Fibroblast of upper back skin (primary cell): Measurements from ENCODE around the gene PIAS4.
A peak's percentile ranks its signal among the peaks of the same experiment; 100 is the strongest.
"Not testable (repeated sequence)": the region's sequence is repeated elsewhere in the genome, so short reads cannot be mapped to it uniquely, and the experiment has no call there.

Experiments
- DNase-seq: peaks from one replicate; pipeline ENCODE4 v3.0.0-alpha.2; 2013

The PIAS4 gene

GRCh38 chr19:3998667-3999412 lies 8.7 kb upstream of the PIAS4 start:
- DNase-seq = not testable (repeated sequence)

DNA sequence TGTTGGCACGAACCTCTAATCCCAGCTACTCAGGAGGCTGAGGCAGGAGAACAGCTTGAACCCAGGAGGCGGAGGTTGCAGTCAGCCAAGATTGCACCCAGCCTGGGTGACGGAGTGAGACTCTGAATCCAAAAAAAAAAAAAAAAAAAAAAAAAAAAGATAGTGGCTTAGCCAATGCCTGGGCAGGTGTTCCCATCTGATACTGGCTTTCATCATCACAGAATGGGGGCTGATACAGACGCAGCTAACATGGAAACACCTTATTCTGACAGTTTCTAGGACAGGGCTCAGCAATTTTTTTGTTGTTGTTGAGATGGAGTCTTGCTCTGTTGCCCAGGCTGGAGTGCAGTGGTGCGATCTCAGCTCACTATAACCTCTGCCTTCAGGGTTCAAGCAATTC lies 6.7 kb upstream of the PIAS4 start:
- DNase-seq = not testable (repeated sequence)

DNA sequence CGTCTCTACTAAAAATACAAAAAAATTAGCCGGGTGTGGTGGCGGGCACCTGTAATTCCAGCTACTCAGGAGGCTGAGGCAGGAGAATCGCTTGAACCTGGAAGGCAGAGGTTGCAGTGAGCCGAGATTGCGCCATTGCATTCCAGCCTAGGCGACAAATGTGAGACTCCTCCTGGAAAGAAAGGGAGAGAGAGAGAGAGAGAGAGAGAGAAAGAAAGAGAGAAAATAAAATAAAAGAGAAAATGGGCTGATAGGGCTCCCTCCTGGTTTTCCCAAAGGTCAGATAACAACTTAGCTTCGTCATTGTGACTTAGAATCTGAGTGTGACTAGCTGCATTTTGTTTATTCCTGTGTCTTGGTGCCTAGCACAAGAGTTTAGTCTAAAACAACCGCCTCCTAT lies 2.1 kb upstream of the PIAS4 start:
- not testable (repeated sequence) for DNase-seq

- DNase-seq = no peak
Observed at GRCh38 chr19:4007836-4008539, 452 bp downstream of the PIAS4 start.

GRCh38 chr19:4009990-4010807 lies 2.7 kb downstream of the PIAS4 start:
- no peak for DNase-seq

- DNase-seq = no peak
Observed at GRCh38 chr19:4010808-4011110, 3.2 kb downstream of the PIAS4 start.

DNA sequence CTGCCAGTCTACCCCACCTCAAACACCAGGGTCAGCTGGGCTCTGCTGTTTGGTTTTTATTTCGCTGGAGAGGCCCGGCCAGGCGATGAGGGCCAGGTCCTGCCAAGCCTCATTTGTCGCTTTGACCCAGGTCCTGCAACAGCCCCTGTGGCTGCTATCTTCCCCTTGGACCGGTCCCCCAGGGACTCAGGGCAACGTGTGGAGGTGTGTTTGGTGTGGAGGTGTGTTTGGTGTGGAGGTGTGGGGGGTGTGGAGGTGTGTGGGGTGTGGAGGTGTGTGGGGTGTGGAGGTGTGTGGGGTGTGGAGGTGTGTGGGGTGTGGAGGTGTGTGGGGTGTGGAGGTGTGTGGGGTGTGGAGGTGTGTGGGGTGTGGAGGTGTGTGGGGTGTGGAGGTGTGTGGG lies 3.9 kb downstream of the PIAS4 start:
- not testable (repeated sequence) for DNase-seq

DNA sequence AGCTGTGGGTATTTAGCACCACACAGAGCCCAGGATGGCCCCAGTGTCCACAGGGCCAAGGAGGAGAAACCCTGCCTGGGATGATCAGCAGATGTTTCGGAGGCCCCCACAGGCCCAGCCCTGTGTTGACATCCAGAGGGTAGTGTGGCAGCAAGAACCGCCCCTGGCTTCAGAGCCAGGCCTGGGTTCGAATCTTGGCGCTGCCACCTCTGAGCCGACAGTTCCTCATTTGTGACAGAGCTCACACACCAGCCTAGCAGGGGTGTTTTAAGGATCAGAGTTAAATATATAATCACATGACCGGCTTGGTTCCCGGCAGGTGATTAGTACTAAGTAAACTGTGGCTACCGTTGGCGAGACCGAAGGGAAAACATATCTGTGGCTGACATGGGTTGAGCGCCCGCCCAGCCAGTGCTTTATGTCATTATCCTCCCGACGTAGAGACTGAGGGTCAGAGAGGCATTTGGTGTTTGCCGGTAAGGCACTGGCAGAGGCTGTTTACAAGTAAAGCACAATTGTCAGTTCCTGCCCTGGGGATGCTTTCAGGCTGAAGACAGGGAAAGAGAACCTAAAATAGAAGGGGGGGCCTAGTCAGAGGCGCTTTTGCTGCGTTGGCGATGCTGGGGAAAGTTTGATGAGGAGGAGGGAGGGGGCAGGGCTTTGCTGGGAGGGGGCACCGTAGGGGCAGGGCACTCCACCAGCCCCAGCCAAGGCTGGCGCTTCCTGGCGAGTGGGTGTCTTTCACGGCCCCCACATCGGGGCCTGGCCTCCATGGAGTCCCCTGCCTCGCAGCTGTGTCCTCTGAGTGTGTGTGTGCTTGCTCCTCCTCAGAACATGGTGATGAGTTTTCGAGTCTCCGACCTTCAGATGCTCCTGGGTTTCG lies 4.8 kb downstream of the PIAS4 start:
- DNase-seq = no peak

- DNase-seq = no peak
Observed at GRCh38 chr19:4012975-4013634, 5.6 kb downstream of the PIAS4 start.

DNA sequence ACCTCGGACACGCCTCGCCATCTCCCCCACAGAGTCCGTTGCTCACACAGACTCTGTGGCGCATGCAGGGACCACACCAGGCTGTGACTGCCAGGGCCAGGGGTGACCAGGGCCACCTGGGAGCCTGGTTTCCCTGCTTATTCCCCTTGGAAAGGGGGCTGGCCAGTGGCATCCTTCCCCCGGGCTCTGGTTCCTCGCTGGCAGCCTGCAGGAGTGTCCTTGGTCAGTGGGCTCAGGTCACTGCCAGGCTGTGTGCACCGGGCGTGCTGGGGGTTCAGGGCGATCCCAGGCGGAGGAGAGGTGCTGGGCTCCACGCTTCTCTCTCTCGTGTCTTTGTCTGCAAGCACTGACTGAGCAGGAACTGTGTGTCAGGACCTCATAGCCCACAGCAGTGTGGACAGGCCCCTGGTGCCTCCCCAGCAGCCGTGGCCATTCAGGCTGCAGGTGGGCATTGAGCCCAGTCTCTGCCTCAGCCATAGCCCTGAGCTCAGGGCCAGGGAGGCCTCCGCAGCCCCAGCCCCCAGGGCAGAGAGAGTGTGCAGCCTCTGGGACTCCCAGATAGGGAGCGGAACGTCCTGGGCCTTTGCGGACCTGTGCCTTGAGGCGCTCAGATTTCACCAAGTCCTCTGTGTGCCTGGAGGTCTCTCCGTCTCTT lies 6.5 kb downstream of the PIAS4 start:
- no peak for DNase-seq

- DNase-seq = no peak
Observed at GRCh38 chr19:4014541-4015491, 7.3 kb downstream of the PIAS4 start.

GRCh38 chr19:4015705-4016402 lies 8.3 kb downstream of the PIAS4 start:
- peak; percentile 18 for DNase-seq

DNA sequence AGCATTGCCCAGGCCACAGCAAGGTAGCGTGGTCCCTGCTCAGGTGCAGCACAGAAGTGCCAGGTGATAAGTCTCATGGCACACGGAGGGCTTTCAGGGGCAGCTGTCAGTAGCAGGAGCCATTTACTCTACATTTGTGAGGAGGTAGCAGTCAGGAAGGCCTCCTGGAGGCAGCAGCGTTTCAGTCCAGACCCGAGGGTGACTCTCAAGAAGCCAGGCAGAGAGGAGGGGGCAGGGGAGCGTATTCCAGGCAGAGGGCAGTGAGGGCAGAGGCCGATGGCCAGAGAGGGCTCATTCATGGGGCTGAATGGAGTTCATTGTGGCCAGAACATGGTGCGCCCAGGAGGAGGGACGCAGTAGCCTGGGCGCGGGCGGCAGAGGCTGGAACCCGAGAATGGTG lies 8.9 kb downstream of the PIAS4 start:
- DNase-seq = no peak

DNA sequence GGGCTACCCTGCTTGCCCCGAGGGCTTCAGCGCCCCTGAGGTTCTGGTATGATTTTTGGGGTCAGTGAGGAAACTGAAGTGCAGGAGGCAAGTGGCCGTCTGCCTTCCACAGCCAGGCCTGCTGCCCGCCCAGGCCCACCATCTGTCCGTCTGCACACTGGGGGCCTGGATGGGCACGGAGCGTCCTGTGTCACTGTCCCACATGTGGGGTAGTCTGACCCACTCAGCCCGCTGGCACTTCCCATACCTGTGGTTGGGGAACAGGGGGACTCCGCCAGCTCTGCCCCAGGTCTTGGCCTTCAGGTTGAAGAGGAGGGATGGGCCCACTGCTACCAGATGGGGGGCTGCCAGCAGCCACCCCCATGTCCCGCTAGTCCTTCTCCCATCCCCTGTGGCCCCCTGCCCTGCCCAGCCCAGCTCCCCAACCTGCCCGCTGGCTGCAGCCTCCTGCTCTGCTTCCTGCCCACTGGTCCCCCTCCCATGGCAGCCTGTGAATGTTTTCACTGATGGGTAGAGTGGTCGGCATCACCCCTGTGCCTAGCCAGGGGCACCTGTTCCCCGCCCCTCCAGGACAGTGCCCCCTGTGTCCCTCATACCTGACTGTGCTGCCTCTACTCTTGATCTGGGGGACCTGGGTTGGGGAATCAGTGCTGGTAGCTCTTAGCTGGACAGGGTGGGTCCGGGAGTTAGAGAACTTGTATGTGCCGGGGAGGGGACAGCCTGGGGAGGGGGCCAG lies 9.5 kb downstream of the PIAS4 start:
- DNase-seq = no peak

- no peak for DNase-seq
Observed at GRCh38 chr19:4018140-4018613, 10.6 kb downstream of the PIAS4 start.

GRCh38 chr19:4018775-4019504 lies 11.4 kb downstream of the PIAS4 start:
- no peak for DNase-seq

DNA sequence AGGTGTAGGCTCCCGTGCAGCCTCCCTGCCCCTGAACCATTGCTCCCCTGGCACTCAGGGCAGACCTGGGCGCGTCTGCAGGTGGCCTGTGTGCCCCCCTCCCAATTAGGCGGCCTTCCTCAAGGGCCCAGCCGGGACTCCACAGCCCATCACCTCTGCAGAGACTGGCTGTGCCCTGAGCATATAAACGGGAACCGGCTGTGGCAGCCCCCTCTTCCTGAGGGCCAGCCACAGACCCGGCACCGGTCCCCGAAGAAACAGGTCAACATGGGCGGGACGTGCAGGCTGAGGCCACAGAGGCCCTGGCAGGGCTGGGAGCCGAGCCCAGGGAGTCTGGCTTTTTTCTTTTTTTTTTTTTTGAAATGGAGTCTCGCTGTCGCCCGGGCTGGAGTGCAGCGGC lies 12.0 kb downstream of the PIAS4 start:
- DNase-seq = no peak
